OCI-LY1 (cell line): ENCODE measurements around the gene CHST4.

Experiments used
- EZH2 ChIP-seq: fragments of 200-600 bp; sonication (generic), shearing (Covaris generic); IDR thresholded peaks from 2 replicates; pipeline ENCODE4 v1.8.0; 2017; ENCODE audit warnings: borderline replicate concordance, mixed run types, mild to moderate bottlenecking, antibody characterized with exemption, low read length, moderate library complexity, mixed read lengths
- TF ChIP-seq, protein P1 (sequence below): fragments of 200-600 bp; sonication (generic), shearing (Covaris generic); IDR thresholded peaks from 2 replicates; pipeline ENCODE4 v1.5.1; 2017; ENCODE audit warnings: mild to moderate bottlenecking, antibody characterized with exemption, low read length, moderate library complexity, mixed read lengths

DNA sequence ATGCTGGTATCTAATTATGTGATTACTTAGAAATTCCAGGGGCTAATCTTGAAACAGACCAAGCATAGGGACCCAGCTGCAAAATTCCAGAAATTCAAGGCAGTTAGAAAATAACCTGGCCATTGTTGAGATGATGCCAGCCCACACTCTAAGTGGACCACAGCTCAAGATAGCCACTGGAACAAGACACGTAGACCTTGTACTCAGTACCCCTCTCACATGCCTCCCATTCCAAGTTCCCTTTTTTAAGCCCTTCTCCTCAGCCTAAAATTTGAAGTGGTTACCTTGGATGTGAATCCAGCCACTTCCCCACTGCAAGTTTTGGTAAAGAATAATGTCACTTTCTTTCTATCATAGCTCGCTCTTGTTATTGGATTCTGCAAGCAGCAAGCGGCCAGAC, 33.0 kb upstream of the CHST4 start:
- TF ChIP-seq, protein P1, sequence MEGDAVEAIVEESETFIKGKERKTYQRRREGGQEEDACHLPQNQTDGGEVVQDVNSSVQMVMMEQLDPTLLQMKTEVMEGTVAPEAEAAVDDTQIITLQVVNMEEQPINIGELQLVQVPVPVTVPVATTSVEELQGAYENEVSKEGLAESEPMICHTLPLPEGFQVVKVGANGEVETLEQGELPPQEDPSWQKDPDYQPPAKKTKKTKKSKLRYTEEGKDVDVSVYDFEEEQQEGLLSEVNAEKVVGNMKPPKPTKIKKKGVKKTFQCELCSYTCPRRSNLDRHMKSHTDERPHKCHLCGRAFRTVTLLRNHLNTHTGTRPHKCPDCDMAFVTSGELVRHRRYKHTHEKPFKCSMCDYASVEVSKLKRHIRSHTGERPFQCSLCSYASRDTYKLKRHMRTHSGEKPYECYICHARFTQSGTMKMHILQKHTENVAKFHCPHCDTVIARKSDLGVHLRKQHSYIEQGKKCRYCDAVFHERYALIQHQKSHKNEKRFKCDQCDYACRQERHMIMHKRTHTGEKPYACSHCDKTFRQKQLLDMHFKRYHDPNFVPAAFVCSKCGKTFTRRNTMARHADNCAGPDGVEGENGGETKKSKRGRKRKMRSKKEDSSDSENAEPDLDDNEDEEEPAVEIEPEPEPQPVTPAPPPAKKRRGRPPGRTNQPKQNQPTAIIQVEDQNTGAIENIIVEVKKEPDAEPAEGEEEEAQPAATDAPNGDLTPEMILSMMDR = no peak
- no peak for TF ChIP-seq EZH2
